Endothelial cell of umbilical vein (primary cell): ENCODE data around the gene PTPRE.

Experiments
- EZH2 ChIP-seq: IDR thresholded peaks from 2 replicates; pipeline ENCODE4 v1.6.1; 2012; ENCODE audit warnings: borderline replicate concordance, low read depth, mild to moderate bottlenecking, moderate library complexity, low read length, inconsistent platforms; ENCODE audit not compliant: severe bottlenecking
- FOS ChIP-seq: IDR thresholded peaks from 2 replicates; pipeline ENCODE4 v1.6.1; 2011; ENCODE audit warnings: mild to moderate bottlenecking, low read length, moderate library complexity, borderline replicate concordance; ENCODE audit not compliant: insufficient read depth
- GATA2 ChIP-seq: IDR thresholded peaks from 2 replicates; pipeline ENCODE4 v1.7.0; 2011; ENCODE audit warnings: low read depth, mild to moderate bottlenecking, moderate library complexity, mixed read lengths, low read length; ENCODE audit not compliant: insufficient read length, insufficient read depth
- JUN ChIP-seq: IDR thresholded peaks from 2 replicates; pipeline ENCODE4 v1.6.1; 2011; ENCODE audit warnings: borderline replicate concordance, low read depth; ENCODE audit not compliant: insufficient read length, insufficient read depth
- MYC ChIP-seq: IDR thresholded peaks from one replicate; pipeline ENCODE4 v1.6.1; 2011; ENCODE audit warnings: mild to moderate bottlenecking, low read depth, low read length
- POLR2A ChIP-seq: IDR thresholded peaks from 2 replicates; pipeline ENCODE4 v1.6.1; 2012; ENCODE audit warnings: low read depth, mild to moderate bottlenecking, control low read depth, low read length
- POLR2AphosphoS5 ChIP-seq: IDR thresholded peaks from 2 replicates; pipeline ENCODE4 v1.6.1; 2012; ENCODE audit warnings: low read depth, mild to moderate bottlenecking, control low read depth, low read length, moderate library complexity; ENCODE audit not compliant: insufficient read depth
- TF ChIP-seq, protein P1 (sequence below), 2 donors: IDR thresholded peaks; 1 replicate in 1 of 2; 2 replicates in 1 of 2; pipeline ENCODE4 v1.5.1; 2011; ENCODE audit warnings: low read length in 2 of 2, mild to moderate bottlenecking in 2 of 2, moderate library complexity in 2 of 2, control low read depth in 1 of 2, inconsistent platforms in 1 of 2, low read depth in 1 of 2; ENCODE audit not compliant: insufficient read depth in 1 of 2; ENCODE audit errors: extremely low read depth in 1 of 2
- TF ChIP-seq, protein P2 (sequence below): IDR thresholded peaks from 2 replicates; pipeline ENCODE4 v1.6.1; 2011; ENCODE audit not compliant: insufficient read depth, insufficient read length

DNA sequence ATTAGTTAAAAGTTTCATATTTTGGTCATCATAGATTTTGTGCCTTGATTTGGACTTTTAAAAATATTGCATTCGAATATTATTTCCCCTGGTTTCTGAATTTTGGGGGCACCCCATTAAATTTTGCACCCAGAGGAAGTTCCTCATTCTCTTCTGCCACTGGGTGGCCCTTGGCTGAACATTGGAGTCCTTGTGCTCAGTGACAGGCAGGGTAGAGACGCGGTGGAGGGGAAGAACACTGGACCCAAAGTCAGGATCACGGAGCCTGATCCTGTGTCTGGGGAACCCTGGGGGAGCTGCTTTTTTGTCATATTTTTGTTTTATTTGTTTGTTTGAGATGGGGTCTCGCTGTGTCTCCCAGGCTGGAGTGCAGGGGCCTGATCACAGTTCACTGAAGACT lies 144.6 kb downstream of the PTPRE start:
- TF ChIP-seq, protein P1, sequence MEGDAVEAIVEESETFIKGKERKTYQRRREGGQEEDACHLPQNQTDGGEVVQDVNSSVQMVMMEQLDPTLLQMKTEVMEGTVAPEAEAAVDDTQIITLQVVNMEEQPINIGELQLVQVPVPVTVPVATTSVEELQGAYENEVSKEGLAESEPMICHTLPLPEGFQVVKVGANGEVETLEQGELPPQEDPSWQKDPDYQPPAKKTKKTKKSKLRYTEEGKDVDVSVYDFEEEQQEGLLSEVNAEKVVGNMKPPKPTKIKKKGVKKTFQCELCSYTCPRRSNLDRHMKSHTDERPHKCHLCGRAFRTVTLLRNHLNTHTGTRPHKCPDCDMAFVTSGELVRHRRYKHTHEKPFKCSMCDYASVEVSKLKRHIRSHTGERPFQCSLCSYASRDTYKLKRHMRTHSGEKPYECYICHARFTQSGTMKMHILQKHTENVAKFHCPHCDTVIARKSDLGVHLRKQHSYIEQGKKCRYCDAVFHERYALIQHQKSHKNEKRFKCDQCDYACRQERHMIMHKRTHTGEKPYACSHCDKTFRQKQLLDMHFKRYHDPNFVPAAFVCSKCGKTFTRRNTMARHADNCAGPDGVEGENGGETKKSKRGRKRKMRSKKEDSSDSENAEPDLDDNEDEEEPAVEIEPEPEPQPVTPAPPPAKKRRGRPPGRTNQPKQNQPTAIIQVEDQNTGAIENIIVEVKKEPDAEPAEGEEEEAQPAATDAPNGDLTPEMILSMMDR (IDR thresholded peaks at IDR 0.05; ENCODE audit: extremely low read depth in 1 of 2, insufficient read depth in 1 of 2, low read depth in 1 of 2, low read length in 2 of 2) = no peak
- TF ChIP-seq, protein P2, sequence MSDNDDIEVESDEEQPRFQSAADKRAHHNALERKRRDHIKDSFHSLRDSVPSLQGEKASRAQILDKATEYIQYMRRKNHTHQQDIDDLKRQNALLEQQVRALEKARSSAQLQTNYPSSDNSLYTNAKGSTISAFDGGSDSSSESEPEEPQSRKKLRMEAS = no peak
- peak; percentile 18 for TF ChIP-seq POLR2AphosphoS5
- TF ChIP-seq POLR2A = no peak
- no peak for TF ChIP-seq EZH2
- no peak for TF ChIP-seq GATA2
- no peak for TF ChIP-seq FOS
- TF ChIP-seq JUN = no peak
- TF ChIP-seq MYC = no peak
